Measurements from ENCODE around the gene NOD1.
"Not testable (repeated sequence)": the region's sequence is repeated elsewhere in the genome, so short reads cannot be mapped to it uniquely, and the experiment has no call there.

NOD1 gene

GRCh38 chr7:30427296-30428070 is 51.1 kb downstream of the NOD1 start:
- Mint-ChIP-seq H3K4me1 (peaks cover 10% of the 10 kb centered on the region), H3K27ac (no peak overlapping the region), H3K27me3 (no peaks in the 10 kb centered on the region), H3K9me3 (no peaks in the 10 kb centered on the region), H3K4me3 (no peak overlapping the region)
- DNase-seq (no peak), ATAC-seq (no peak)

- H3K4me3 Mint-ChIP-seq, result no peak overlapping the region
- no peak for ATAC-seq
- no peak for DNase-seq
- H3K27ac Mint-ChIP-seq, result peak overlapping the region in 1 of 2 donors; percentile 87
- H3K9me3 Mint-ChIP-seq, result no peaks in the 10 kb centered on the region
- H3K4me1 Mint-ChIP-seq, result peaks cover 10% of the 10 kb centered on the region
- no peaks in the 10 kb centered on the region for H3K27me3 Mint-ChIP-seq
Observed at GRCh38 chr7:30424506-30424905, 54.1 kb downstream of the NOD1 start.

DNA sequence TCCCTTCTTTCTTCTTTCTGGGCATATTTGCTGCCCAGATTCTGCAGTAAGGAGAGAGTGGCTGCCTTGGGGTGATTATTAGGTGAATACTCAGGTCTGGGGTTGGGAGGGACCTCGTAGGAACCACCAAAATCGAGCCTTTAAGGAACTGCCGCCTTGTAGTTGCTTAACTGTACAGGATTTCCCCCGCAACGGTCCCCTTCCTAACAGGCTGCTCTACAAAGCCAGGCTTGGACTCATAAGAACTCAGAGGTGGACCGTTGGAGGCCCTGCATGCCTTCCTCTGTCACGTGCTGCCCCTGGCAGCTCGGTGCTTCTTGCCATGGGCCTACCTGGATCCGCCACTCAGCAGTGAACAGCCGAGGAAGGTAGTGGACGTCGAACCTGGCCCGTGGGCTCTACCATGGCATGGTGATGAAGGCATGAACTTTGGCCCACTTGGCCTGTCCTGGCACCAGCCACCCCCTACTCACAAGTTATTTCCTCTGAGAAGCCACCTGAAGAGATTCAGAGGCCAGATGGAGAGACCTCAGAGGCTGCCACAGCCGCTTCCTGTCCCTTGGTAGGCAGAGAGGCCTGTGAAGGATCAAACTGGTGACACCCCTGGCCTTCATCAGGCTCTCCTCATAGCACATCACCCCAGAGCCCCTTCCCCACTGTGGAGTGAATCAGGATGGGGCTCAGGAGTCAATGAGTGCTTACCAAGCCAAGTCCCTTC is 54.6 kb downstream of the NOD1 start:
- DNase-seq, result no peak
- H3K4me3 Mint-ChIP-seq, result no peak overlapping the region
- peak overlapping the region in 1 of 2 donors; percentile 87 for H3K27ac Mint-ChIP-seq
- H3K9me3 Mint-ChIP-seq, result no peaks in the 10 kb centered on the region
- no peak for ATAC-seq
- H3K27me3 Mint-ChIP-seq, result no peaks in the 10 kb centered on the region
- H3K4me1 Mint-ChIP-seq, result peaks cover 10% of the 10 kb centered on the region

DNA sequence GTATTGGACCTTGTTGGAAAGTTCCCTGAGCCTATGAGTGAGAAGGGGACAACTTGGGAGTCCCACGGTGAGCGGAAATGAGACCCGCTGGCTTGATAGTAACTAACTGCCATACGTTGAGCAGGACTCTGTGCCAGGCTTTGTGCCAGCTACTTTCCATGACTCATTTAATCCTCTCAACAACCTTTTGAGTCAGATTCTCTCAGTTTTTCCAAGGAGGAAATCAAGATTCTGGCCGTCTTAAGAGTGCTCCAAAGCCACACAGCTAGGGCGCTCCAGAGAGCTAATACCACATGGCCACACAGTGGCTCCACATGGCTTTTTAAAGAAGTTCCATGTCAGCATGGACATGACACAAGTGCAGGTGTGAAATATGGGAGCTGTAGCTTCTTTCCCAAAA is 55.7 kb downstream of the NOD1 start:
- H3K4me3 Mint-ChIP-seq, result no peak overlapping the region
- no peak for ATAC-seq
- no peak for DNase-seq
- peaks cover 10% of the 10 kb centered on the region for H3K4me1 Mint-ChIP-seq
- H3K27me3 Mint-ChIP-seq, result no peaks in the 10 kb centered on the region
- no peak overlapping the region for H3K27ac Mint-ChIP-seq
- H3K9me3 Mint-ChIP-seq, result no peaks in the 10 kb centered on the region

DNA sequence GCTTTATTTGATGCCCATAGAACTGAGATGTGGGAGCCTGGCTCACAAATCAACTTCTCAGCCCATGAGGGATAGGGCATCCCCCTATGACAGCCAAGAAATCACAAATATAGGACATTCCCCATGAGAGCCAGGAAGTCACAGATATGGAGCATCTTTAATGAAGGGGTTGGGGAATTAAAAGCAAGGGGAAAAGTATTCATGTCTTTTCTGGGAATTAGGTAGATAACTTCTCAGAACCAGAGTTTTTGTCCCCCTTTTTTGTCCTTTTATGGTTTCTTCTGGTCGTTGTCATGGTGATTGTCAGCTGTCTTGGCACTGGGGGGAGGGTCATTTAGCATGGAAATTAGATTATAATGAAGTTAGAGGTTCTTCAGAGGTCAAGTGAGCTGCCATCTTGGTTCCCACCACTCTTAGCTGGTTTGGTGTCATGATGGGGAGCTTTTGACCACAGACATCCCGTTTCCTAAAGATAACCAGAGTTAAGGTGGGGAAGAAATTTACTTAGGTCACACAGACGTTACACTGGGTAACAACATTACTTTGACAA is 56.9 kb downstream of the NOD1 start:
- Mint-ChIP-seq H3K4me1 (peaks cover 10% of the 10 kb centered on the region), H3K4me3 (no peak overlapping the region), H3K27ac (no peak overlapping the region), H3K9me3 (no peaks in the 10 kb centered on the region), H3K27me3 (no peaks in the 10 kb centered on the region)
- DNase-seq (no peak), ATAC-seq (no peak)

DNA sequence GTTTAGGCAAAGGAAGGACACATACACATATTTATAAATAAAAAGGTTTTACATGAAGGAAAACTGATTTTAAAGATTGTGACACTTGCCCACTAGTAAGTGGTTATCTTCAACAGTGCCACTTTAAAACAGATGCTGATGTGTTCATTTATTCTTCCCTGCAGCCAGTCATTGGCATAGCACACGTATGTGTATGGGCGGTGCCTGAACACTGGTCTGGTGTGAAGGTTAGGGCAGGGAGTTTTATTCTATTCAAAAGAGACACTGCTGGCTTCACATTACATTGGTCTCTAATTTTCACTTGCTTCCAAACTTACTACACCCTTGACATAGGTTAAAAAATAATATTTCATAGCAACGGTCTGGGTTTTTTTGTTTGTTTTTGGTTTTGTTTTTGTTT is 57.9 kb downstream of the NOD1 start:
- H3K4me3 Mint-ChIP-seq, result no peak overlapping the region
- no peaks in the 10 kb centered on the region for H3K9me3 Mint-ChIP-seq
- no peak overlapping the region for H3K27ac Mint-ChIP-seq
- ATAC-seq, result no peak
- peaks cover 10% of the 10 kb centered on the region for H3K4me1 Mint-ChIP-seq
- no peaks in the 10 kb centered on the region for H3K27me3 Mint-ChIP-seq
- no peak for DNase-seq

DNA sequence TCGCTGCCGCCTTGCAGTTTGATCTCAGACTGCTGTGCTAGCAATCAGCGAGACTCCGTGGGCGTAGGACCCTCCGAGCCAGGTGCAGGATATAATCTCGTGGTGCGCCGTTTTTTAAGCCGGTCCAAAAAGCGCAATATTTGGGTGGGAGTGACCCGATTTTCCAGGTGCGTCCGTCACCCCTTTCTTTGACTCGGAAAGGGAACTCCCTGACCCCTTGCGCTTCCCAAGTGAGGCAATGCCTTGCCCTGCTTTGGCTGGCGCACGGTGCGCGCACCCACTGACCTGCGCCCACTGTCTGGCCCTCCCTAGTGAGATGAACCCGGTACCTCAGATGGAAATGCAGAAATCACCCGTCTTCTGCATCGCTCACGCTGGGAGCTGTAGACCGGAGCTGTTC is 58.5 kb downstream of the NOD1 start:
- not testable (repeated sequence) for DNase-seq, H3K9me3 Mint-ChIP-seq, H3K27me3 Mint-ChIP-seq, H3K27ac Mint-ChIP-seq, ATAC-seq, H3K4me3 Mint-ChIP-seq, H3K4me1 Mint-ChIP-seq

- H3K4me3 Mint-ChIP-seq, result no peak overlapping the region
- H3K27ac Mint-ChIP-seq, result peak overlapping the region in 1 of 2 donors; percentile 81
- peaks cover 0 to 8% of the 10 kb centered on the region in 2 donors for H3K9me3 Mint-ChIP-seq
- H3K4me1 Mint-ChIP-seq, result no peaks in the 10 kb centered on the region
- DNase-seq, result no peak
- ATAC-seq, result no peak
- H3K27me3 Mint-ChIP-seq, result no peaks in the 10 kb centered on the region
Observed at GRCh38 chr7:30413864-30414263, 64.7 kb downstream of the NOD1 start.

- H3K9me3 Mint-ChIP-seq, result peaks cover 0 to 8% of the 10 kb centered on the region in 2 donors
- no peak overlapping the region for H3K27ac Mint-ChIP-seq
- no peaks in the 10 kb centered on the region for H3K27me3 Mint-ChIP-seq
- H3K4me3 Mint-ChIP-seq, result no peak overlapping the region
- DNase-seq (no peak), ATAC-seq (no peak)
- H3K4me1 Mint-ChIP-seq, result no peaks in the 10 kb centered on the region
Observed at GRCh38 chr7:30412782-30413504, 65.6 kb downstream of the NOD1 start.

DNA sequence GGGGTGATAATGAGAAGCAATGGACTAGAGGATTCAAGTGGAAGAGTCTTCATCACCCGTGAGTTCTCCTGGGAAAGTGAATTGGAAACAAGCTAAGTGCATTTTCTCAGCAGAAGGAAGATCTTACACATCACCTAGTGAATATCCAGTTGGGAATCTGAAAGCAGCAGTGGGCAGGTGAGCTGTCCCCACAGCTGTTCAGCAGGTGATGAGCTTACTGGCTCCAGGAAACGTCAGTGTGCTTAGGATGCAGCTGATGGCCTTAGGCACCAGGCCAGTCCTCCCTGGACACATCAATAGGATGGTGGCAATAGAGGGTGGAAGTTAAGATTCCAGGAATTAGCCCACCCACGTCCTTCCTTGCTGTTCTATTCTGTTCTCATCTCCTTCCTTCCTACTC is 66.7 kb downstream of the NOD1 start:
- ATAC-seq (no peak), DNase-seq (no peak)
- H3K9me3 Mint-ChIP-seq, result peaks cover 0 to 8% of the 10 kb centered on the region in 2 donors
- H3K27me3 Mint-ChIP-seq, result no peaks in the 10 kb centered on the region
- H3K4me1 Mint-ChIP-seq, result no peaks in the 10 kb centered on the region
- no peak overlapping the region for H3K27ac Mint-ChIP-seq
- no peak overlapping the region for H3K4me3 Mint-ChIP-seq

DNA sequence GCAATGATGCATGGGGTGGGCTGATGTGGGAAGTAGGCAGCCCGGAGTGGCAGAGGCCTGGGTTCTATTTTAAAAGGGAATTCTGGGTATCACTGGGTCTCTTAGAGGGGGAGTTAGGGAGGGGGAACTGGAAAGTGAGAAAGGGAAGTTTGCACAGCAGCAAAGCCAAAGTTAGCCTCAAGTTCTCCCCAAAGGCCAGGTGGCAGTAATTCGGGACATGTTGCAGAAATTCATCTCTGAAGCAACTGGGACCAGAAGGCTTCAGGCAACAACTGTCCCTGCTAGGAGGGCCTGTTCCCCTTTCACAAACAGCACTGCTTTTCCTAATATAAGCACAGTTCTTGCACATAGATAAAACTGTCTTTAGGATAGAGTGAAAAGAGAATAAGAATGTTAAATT is 67.4 kb downstream of the NOD1 start:
- H3K27me3 Mint-ChIP-seq, result no peaks in the 10 kb centered on the region
- H3K4me3 Mint-ChIP-seq, result no peak overlapping the region
- ATAC-seq (no peak), DNase-seq (no peak)
- H3K4me1 Mint-ChIP-seq, result no peaks in the 10 kb centered on the region
- peaks cover 0 to 8% of the 10 kb centered on the region in 2 donors for H3K9me3 Mint-ChIP-seq
- H3K27ac Mint-ChIP-seq, result no peak overlapping the region

DNA sequence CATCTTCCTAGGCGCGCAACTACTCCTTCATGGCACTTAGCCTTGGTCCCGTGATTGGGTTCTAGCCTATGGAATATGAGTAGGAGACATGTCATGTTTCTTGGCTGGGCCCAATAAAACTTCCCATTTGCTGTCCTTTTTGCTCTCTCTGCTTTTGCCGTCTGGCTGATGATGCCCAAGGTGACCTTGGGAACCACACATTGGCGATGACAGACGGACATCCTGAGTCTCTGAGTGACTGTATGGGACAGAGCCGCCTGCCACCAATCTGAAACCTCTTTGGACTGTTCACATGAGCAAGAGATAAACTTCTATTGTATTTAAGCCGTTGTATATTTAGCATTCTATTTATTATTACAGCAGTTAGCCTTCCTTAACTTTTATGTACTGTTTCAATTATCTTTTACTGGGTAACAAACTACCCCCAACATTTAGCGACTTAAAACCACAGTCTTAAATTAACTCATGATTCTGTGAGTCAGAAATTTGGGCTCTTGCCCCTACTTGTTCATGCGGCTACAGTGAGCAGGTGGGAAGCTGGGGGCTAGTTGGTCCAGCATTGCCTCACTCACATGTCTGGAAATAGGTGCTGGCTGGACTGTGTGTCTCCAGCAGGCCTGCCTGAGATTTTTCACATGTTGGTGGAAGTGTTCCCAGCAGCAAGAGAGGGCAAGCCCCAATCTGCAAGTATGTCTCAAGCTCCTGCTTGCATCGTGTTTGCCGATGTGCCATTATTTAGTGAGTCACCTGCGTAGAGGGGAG is 71.7 kb downstream of the NOD1 start:
- H3K27ac Mint-ChIP-seq, result no peak overlapping the region
- no peak for DNase-seq
- no peaks in the 10 kb centered on the region for H3K9me3 Mint-ChIP-seq
- no peak overlapping the region for H3K4me3 Mint-ChIP-seq
- no peak for ATAC-seq
- peaks cover 3% of the 10 kb centered on the region for H3K4me1 Mint-ChIP-seq
- H3K27me3 Mint-ChIP-seq, result no peaks in the 10 kb centered on the region

DNA sequence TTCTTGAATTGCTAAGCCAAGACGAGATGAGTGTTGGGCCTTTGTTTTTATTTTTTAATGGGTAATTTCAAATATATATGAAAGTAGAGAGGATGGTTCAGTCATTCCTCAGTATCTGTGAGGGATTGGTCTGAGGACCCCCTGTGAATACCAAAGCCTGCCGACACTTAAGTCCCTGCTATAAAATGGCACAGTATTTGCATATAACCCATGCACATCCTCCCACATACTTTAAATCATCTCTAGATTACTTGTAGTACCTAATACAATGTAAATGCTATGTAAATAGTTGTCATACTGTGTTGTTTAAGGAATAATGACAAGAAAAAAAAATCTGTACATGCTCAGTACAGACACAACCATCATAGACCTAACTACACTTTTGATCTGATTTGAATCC is 73.4 kb downstream of the NOD1 start:
- DNase-seq (no peak), ATAC-seq (no peak)
- Mint-ChIP-seq H3K4me1 (peaks cover 13% of the 10 kb centered on the region), H3K4me3 (no peak overlapping the region), H3K9me3 (no peaks in the 10 kb centered on the region), H3K27ac (no peak overlapping the region), H3K27me3 (no peaks in the 10 kb centered on the region)

DNA sequence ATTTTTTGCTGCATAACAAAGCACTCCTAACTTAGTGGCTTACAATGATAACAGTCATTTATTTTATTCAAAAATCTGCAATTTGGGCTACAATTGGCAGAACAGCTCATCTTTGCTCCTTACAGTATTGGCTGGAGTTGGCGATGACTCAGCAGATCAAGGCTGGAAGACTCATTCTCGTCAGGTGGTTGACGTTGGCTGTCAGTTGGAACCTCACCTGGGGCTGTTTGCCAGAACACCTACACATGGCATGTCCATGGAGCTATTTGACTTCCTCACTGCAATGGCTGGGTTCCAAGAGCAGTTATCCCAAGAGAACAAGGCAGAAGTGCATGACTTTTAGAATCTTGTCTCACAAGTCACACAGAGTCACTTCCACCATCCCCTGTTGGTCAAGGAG is 75.1 kb downstream of the NOD1 start:
- Mint-ChIP-seq H3K27me3 (no peaks in the 10 kb centered on the region), H3K27ac (peak overlapping the region in 1 of 2 donors; percentile 12), H3K4me3 (no peak overlapping the region), H3K9me3 (no peaks in the 10 kb centered on the region), H3K4me1 (peaks cover 13% of the 10 kb centered on the region)
- DNase-seq (no peak), ATAC-seq (no peak)

DNA sequence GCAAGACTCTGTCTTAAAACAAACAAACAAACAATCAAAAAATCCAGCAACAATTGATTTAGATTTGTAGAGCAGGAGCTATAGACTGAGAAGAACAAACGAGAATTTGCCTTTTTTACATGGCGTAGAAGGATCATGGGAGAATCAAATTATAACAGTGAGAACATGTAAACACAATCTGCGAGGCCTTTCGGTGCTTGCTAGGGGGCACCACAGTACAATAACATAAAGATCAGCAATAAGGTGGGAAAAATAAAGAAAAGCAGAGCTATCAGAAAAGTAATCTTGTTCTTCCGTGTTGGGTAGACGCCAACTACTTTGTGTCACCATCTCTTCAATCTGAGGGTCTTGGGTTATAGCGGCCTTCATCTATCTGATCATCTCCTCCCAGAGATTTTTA is 82.2 kb downstream of the NOD1 start:
- DNase-seq, result no peak
- no peak overlapping the region for H3K27ac Mint-ChIP-seq
- no peak for ATAC-seq
- H3K4me1 Mint-ChIP-seq, result peaks cover 5% of the 10 kb centered on the region
- no peak overlapping the region for H3K4me3 Mint-ChIP-seq
- H3K9me3 Mint-ChIP-seq, result no peaks in the 10 kb centered on the region
- H3K27me3 Mint-ChIP-seq, result no peaks in the 10 kb centered on the region
